K562 (cell line): ENCODE measurements around the gene CDYL. TPM values are rescaled to one million over a fixed set of nuclear protein-coding genes. Genes with fewer than 3 reads are reported as not detected.

ENCODE experiments used
- CBFB ChIP-seq: sonication (generic); formaldehyde crosslinking; IDR thresholded peaks from 2 replicates; pipeline ENCODE4 v1.4.0; 2020; ENCODE audit warnings: mild to moderate bottlenecking, missing genetic modification reagents
- CREB3 ChIP-seq: fragments of 450-650 bp; conservative IDR thresholded peaks from 2 replicates; pipeline ENCODE4 v1.6.1; 2016; ENCODE audit warnings: missing genetic modification characterization, low read depth, mild to moderate bottlenecking, missing compliant biosample characterization, moderate library complexity
- DMBX1 ChIP-seq: fragments of 250-450 bp; sonication (Bioruptor Pico); IDR thresholded peaks from 2 replicates; pipeline ENCODE4 v1.8.0; 2022; ENCODE audit warnings: inconsistent platforms, mild to moderate bottlenecking, moderate library complexity, borderline replicate concordance
- ELK1 ChIP-seq: sonication (generic); formaldehyde crosslinking; IDR thresholded peaks from 2 replicates; pipeline ENCODE4 v1.8.1; 2022; ENCODE audit warnings: missing genetic modification reagents
- GTF2F1 ChIP-seq: IDR thresholded peaks from 2 replicates; pipeline ENCODE4 v1.6.1; 2011; ENCODE audit warnings: low read depth, low read length, improper control_type of control experiment
- HMG20A ChIP-seq: fragments of 450-650 bp; formaldehyde crosslinking; conservative IDR thresholded peaks from 2 replicates; pipeline ENCODE4 v1.4.0; 2020; ENCODE audit warnings: mild to moderate bottlenecking, mixed read lengths
- MCM2 ChIP-seq: fragments of 450-650 bp; IDR thresholded peaks from 2 replicates; pipeline ENCODE4 v1.6.1; 2017; ENCODE audit warnings: low read depth, mild to moderate bottlenecking
- NR2C2 ChIP-seq, 2 experiments: fragments of 200-800 bp in 1 of 2; sonication (Bioruptor generic) in 1 of 2; sonication (generic) in 1 of 2; formaldehyde crosslinking in 1 of 2; IDR thresholded peaks; 2 replicates each; pipeline versions ENCODE4 v1.6.1 to v1.8.0; 2016 to 2022; ENCODE audit warnings: mild to moderate bottlenecking in 1 of 2, missing compliant biosample characterization in 1 of 2, missing genetic modification characterization in 1 of 2, missing genetic modification reagents in 1 of 2
- PHB ChIP-seq: fragments of 250-450 bp; sonication (Bioruptor Pico); IDR thresholded peaks from 2 replicates; pipeline ENCODE4 v1.5.0; 2021
- SIN3B ChIP-seq: fragments of 450-650 bp; IDR thresholded peaks from 2 replicates; pipeline ENCODE4 v1.6.1; 2017; ENCODE audit warnings: low read depth, mild to moderate bottlenecking, moderate library complexity
- TAF7 ChIP-seq: fragments of 450-650 bp; IDR thresholded peaks from 2 replicates; pipeline ENCODE4 v1.6.1; 2016; ENCODE audit warnings: missing genetic modification characterization, missing compliant biosample characterization
- ZKSCAN8 ChIP-seq: fragments of 200-800 bp; sonication (Bioruptor generic); IDR thresholded peaks from 2 replicates; pipeline ENCODE4 v1.6.1; 2016; ENCODE audit warnings: missing genetic modification characterization, missing compliant biosample characterization
- ZNF121 ChIP-seq: sonication (generic); formaldehyde crosslinking; conservative IDR thresholded peaks from 2 replicates; pipeline ENCODE4 v1.8.0; 2022; ENCODE audit warnings: missing genetic modification reagents
- ZNF133 ChIP-seq: fragments of 250-450 bp; sonication (Bioruptor Pico); IDR thresholded peaks from 2 replicates; pipeline ENCODE4 v1.4.0; 2020; ENCODE audit warnings: mild to moderate bottlenecking
- ZNF184 ChIP-seq: sonication (generic); formaldehyde crosslinking; IDR thresholded peaks from 2 replicates; pipeline ENCODE4 v1.5.0; 2020; ENCODE audit warnings: missing genetic modification reagents
- ZNF407 ChIP-seq: fragments of 450-650 bp; IDR thresholded peaks from 2 replicates; pipeline ENCODE4 v1.6.1; 2016; ENCODE audit warnings: low read depth
- ZNF436 ChIP-seq: fragments of 250-450, 450-650 bp; sonication (Bioruptor Pico); formaldehyde crosslinking; IDR thresholded peaks from 2 replicates; pipeline ENCODE4 v1.7.0; 2020; ENCODE audit warnings: mild to moderate bottlenecking
- ZNF561 ChIP-seq: fragments of 450-650 bp; formaldehyde crosslinking; conservative IDR thresholded peaks from 2 replicates; pipeline ENCODE4 v1.4.0; 2020; ENCODE audit warnings: mild to moderate bottlenecking, moderate library complexity
- ZZZ3 ChIP-seq: fragments of 450-650 bp; IDR thresholded peaks from 2 replicates; pipeline ENCODE4 v1.6.1; 2016; ENCODE audit warnings: antibody characterized with exemption, mild to moderate bottlenecking, moderate library complexity
- polyA plus RNA-seq, 8 experiments: library from polyadenylated mRNA; depleted of rRNA in 4 of 8; stranded (reverse) in 5 of 8; unstranded in 3 of 8; fragments of >200 nt; fragmentation: Nextera tagmentation in 2 of 8; fragmentation: Illumina TruSeq in 1 of 8; extraction: Ambion mirVana in 2 of 8; extraction: Trizol in 1 of 8; gene quantifications; 2 replicates each; pipeline versions ENCODE4 v1.2.1 to v1.2.3, GENCODE V29; 2011 to 2014; ENCODE audit warnings: inconsistent platforms in 1 of 8, missing spikeins in 1 of 8
- total RNA-seq, 7 experiments: library from RNA; depleted of rRNA in 6 of 7; stranded (reverse); fragments of >200 nt in 6 of 7; fragmentation: Illumina TruSeq in 2 of 7; extraction: Trizol in 2 of 7; gene quantifications; 2 replicates each; pipeline versions ENCODE4 v1.2.1 to v1.2.3, GENCODE V29; 2011 to 2021; ENCODE audit warnings: low replicate concordance in 1 of 7

CDYL gene
- total and polyA plus RNA-seq, 9 of the 15 experiments (the other 6 are each of a cell fraction or from before 2014, with no cell fraction given): 8.1 to 45.8 (median 40.8) TPM

- TF ChIP-seq ZNF407 (no peak), MCM2 (no peak), CBFB (CRISPR knock-in tag) (no peak), CREB3 (0 out of 2 replicates have a peak, but pooled peaks have one; percentile 70), SIN3B (no peak), DMBX1 (CRISPR knock-in tag) (peak; percentile 56), ELK1 (CRISPR knock-in tag) (no peak), ZNF561 (CRISPR knock-in tag) (no peak), ZNF184 (CRISPR knock-in tag) (no peak), HMG20A (CRISPR knock-in tag) (no peak), PHB (0 out of 2 replicates have a peak, but pooled peaks have one; percentile 23), ZNF121 (CRISPR knock-in tag) (no peak), ZNF436 (CRISPR knock-in tag) (no peak), ZNF133 (no peak), ZKSCAN8 (CRISPR knock-in tag) (no peak), NR2C2 (CRISPR knock-in tag; IDR thresholded peaks at IDR 0.05) (no peak), NR2C2 (tag; IDR thresholded peaks at IDR 0.05) (peak; percentile 50; the same call in 1 of the 2 replicates), TAF7 (tag) (no peak), GTF2F1 (no peak), ZZZ3 (no peak)
These were observed 227.6 kb downstream of the CDYL start, which contains the start of gene RPP40 (continued) for GRCh38 chr6:5003604-5004372.
